H1 (cell line): ENCODE measurements around the gene DSCAM. TPM values are rescaled to one million over a fixed set of nuclear protein-coding genes. Genes with fewer than 3 reads are reported as not detected.

ENCODE experiments used
- CTCF ChIA-PET: fragments of 300-600 bp; sonication (Branson Sonifier 250); formaldehyde crosslinking; loops from one replicate; lab custom pipeline; 2021; ENCODE audit not compliant: partially characterized antibody; lab: Charles Lee
- POLR2A ChIA-PET: fragments of 300-600 bp; sonication (Branson Sonifier 250); formaldehyde crosslinking; loops from one replicate; lab custom pipeline; 2021; ENCODE audit warnings: inconsistent platforms; ENCODE audit not compliant: partially characterized antibody; lab: Charles Lee
- DNase-seq, 2 experiments: peaks; one replicate each; pipeline versions ENCODE4 v3.0.0 to v3.0.0-alpha.2; 2010 to 2022; ENCODE audit warnings: low spot score in 2 of 2, low read depth in 1 of 2, mixed read lengths in 1 of 2
- FAIRE-seq: peaks from 2 replicates; lab custom pipeline; 2011; peaks lifted over from hg19 to GRCh38; lab: Jason Lieb, UNC
- H2AFZ ChIP-seq: 2 replicates; pipeline ENCODE4 v1.8.1; 2012; ENCODE audit warnings: low read length, inconsistent platforms
- H2AK5ac ChIP-seq: 2 replicates; pipeline ENCODE4 v1.6.1; 2013; ENCODE audit warnings: low read depth, low read length
- H2BK120ac ChIP-seq: replicated peaks from 2 replicates; pipeline ENCODE3; 2013; ENCODE audit warnings: low read depth, low read length, inconsistent platforms
- H2BK12ac ChIP-seq: 2 replicates; pipeline ENCODE4 v1.6.1; 2013; ENCODE audit warnings: low read depth, low read length
- H2BK15ac ChIP-seq: 2 replicates; pipeline ENCODE4 v1.6.1; 2013; ENCODE audit warnings: low read length
- H2BK20ac ChIP-seq: 2 replicates; pipeline ENCODE4 v1.6.1; 2013; ENCODE audit warnings: low read length
- H2BK5ac ChIP-seq: 2 replicates; pipeline ENCODE4 v1.6.1; 2013; ENCODE audit warnings: low read depth, low read length
- H3K14ac ChIP-seq: 2 replicates; pipeline ENCODE4 v1.6.1; 2013; ENCODE audit warnings: inconsistent platforms; ENCODE audit not compliant: insufficient read length
- H3K18ac ChIP-seq: 2 replicates; pipeline ENCODE4 v1.6.1; 2013; ENCODE audit warnings: low read length; ENCODE audit errors: extremely low read depth
- H3K23ac ChIP-seq: 2 replicates; pipeline ENCODE4 v1.6.1; 2013; ENCODE audit warnings: inconsistent platforms; ENCODE audit not compliant: insufficient read length
- H3K23me2 ChIP-seq: 2 replicates; pipeline ENCODE4 v1.6.1; 2013; ENCODE audit warnings: low read depth, low read length
- H3K27ac ChIP-seq: 2 replicates; pipeline ENCODE4 v1.6.1; 2011; ENCODE audit warnings: low read depth, low read length, inconsistent platforms
- H3K27me3 ChIP-seq, 4 experiments: replicated peaks in 1 of 4; 1 replicate in 1 of 4; 2 replicates in 3 of 4; pipeline versions ENCODE4 v1.6.1 to v1.8.1; 2011 to 2013; ENCODE audit warnings: low read length in 3 of 4, mild to moderate bottlenecking in 3 of 4, inconsistent platforms in 2 of 4, mixed read lengths in 2 of 4, moderate library complexity in 1 of 4; ENCODE audit not compliant: control insufficient read depth in 3 of 4, insufficient read depth in 3 of 4; ENCODE audit errors: extremely low read depth in 1 of 4
- H3K36me3 ChIP-seq, 4 experiments: 2 replicates each; pipeline versions ENCODE4 v1.6.1 to v1.8.1; 2011 to 2013; ENCODE audit warnings: mild to moderate bottlenecking in 4 of 4, low read length in 3 of 4, moderate library complexity in 2 of 4, control low read depth in 1 of 4, inconsistent platforms in 1 of 4; ENCODE audit not compliant: insufficient read depth in 4 of 4, control insufficient read depth in 2 of 4
- H3K4ac ChIP-seq: replicated peaks from 2 replicates; pipeline ENCODE3; 2013; ENCODE audit warnings: low read length, low read depth, mixed read lengths, inconsistent platforms; ENCODE audit not compliant: insufficient read length
- H3K4me1 ChIP-seq, 4 experiments: replicated peaks in 1 of 4; 1 replicate in 1 of 4; 2 replicates in 3 of 4; pipeline versions ENCODE4 v1.6.1 to v1.8.1; 2011 to 2013; ENCODE audit warnings: low read length in 3 of 4, inconsistent platforms in 2 of 4, mixed read lengths in 1 of 4; ENCODE audit not compliant: insufficient read depth in 4 of 4, control insufficient read depth in 3 of 4
- H3K4me2 ChIP-seq, 2 experiments: 2 replicates each; pipeline versions ENCODE4 v1.6.1 to v1.8.1; 2011 to 2013; ENCODE audit warnings: low read depth in 2 of 2, low read length in 2 of 2, control low read depth in 1 of 2, inconsistent platforms in 1 of 2, mild to moderate bottlenecking in 1 of 2; ENCODE audit not compliant: insufficient read depth in 1 of 2
- H3K4me3 ChIP-seq, 4 experiments: fragments of 200-600, 300-600 bp in 1 of 4; sonication (generic), shearing (Covaris generic), sonication (Bioruptor Twin) in 1 of 4; 2 replicates each; pipeline versions ENCODE4 v1.5.1 to v1.8.1; 2011 to 2016; ENCODE audit warnings: low read length in 4 of 4, low read depth in 3 of 4, control low read depth in 2 of 4, inconsistent platforms in 2 of 4, mild to moderate bottlenecking in 2 of 4, mixed read lengths in 1 of 4, moderate library complexity in 1 of 4; ENCODE audit not compliant: insufficient read depth in 2 of 4; ENCODE audit errors: extremely low read depth in 1 of 4
- H3K56ac ChIP-seq: replicated peaks from 2 replicates; pipeline ENCODE3; 2013; ENCODE audit warnings: low read depth, mild to moderate bottlenecking, mixed read lengths, low read length, inconsistent platforms; ENCODE audit not compliant: insufficient read length
- H3K79me1 ChIP-seq: 2 replicates; pipeline ENCODE4 v1.6.1; 2013; ENCODE audit warnings: low read depth, low read length, control low read depth
- H3K79me2 ChIP-seq, 2 experiments: 2 replicates each; pipeline versions ENCODE4 v1.6.1 to v1.8.1; 2012 to 2013; ENCODE audit warnings: low read length in 2 of 2, mild to moderate bottlenecking in 2 of 2, inconsistent platforms in 1 of 2; ENCODE audit not compliant: insufficient read depth in 2 of 2, control insufficient read depth in 1 of 2
- H3K9ac ChIP-seq, 4 experiments: replicated peaks in 1 of 4; 1 replicate in 1 of 4; 2 replicates in 3 of 4; pipeline versions ENCODE4 v1.6.1 to v1.8.1; 2011 to 2013; ENCODE audit warnings: low read depth in 3 of 4, low read length in 3 of 4, control low read depth in 2 of 4, mild to moderate bottlenecking in 2 of 4, moderate library complexity in 2 of 4, inconsistent platforms in 1 of 4; ENCODE audit errors: extremely low read depth in 1 of 4
- H3K9me3 ChIP-seq, 2 experiments: 2 replicates each; pipeline versions ENCODE4 v1.6.1 to v1.8.1; 2012 to 2013; ENCODE audit warnings: mild to moderate bottlenecking in 2 of 2, moderate library complexity in 2 of 2, control low read depth in 1 of 2, inconsistent platforms in 1 of 2, low read depth in 1 of 2, low read length in 1 of 2, mixed read lengths in 1 of 2; ENCODE audit not compliant: insufficient read depth in 2 of 2
- H4K20me1 ChIP-seq, 2 experiments: replicated peaks in 1 of 2; 2 replicates each; pipeline versions ENCODE3 to v1.8.1; 2011 to 2013; ENCODE audit warnings: inconsistent platforms in 2 of 2, low read length in 2 of 2, mild to moderate bottlenecking in 1 of 2; ENCODE audit not compliant: insufficient read depth in 2 of 2, control insufficient read depth in 1 of 2
- H4K5ac ChIP-seq: 2 replicates; pipeline ENCODE4 v1.6.1; 2013; ENCODE audit warnings: low read length, low read depth, mixed read lengths, inconsistent platforms; ENCODE audit not compliant: insufficient read length
- H4K8ac ChIP-seq: 2 replicates; pipeline ENCODE4 v1.8.0; 2013; ENCODE audit warnings: mild to moderate bottlenecking, moderate library complexity, low read length, inconsistent platforms; ENCODE audit not compliant: insufficient read depth; ENCODE audit errors: extremely low read depth
- H4K91ac ChIP-seq: replicated peaks from 2 replicates; pipeline ENCODE3; 2013; ENCODE audit warnings: low read length, mixed read lengths, inconsistent platforms; ENCODE audit not compliant: insufficient read length
- ATF2 ChIP-seq: IDR thresholded peaks from 2 replicates; pipeline ENCODE4 v1.6.1; 2012; ENCODE audit warnings: low read length, inconsistent platforms
- E2F6 ChIP-seq: IDR thresholded peaks from 2 replicates; pipeline ENCODE4 v1.6.1; 2012; ENCODE audit warnings: inconsistent platforms
- EGR1 ChIP-seq: IDR thresholded peaks from 2 replicates; pipeline ENCODE4 v1.6.1; 2011; ENCODE audit warnings: low read depth, low read length, borderline replicate concordance
- KDM4A ChIP-seq: IDR thresholded peaks from one replicate; pipeline ENCODE4 v1.7.1; 2012; ENCODE audit warnings: low read depth, mild to moderate bottlenecking, moderate library complexity, low read length, inconsistent platforms; ENCODE audit not compliant: severe bottlenecking
- SAP30 ChIP-seq: fragments of 300-600 bp; sonication (generic); IDR thresholded peaks from 2 replicates; pipeline ENCODE4 v1.7.1; 2012; ENCODE audit warnings: low read length, moderate library complexity, mild to moderate bottlenecking, inconsistent platforms; ENCODE audit not compliant: insufficient read depth, insufficient replicate concordance
- SUZ12 ChIP-seq: fragments of 200-600 bp; sonication (generic); IDR thresholded peaks from 2 replicates; pipeline ENCODE4 v1.6.1; 2012; ENCODE audit warnings: mild to moderate bottlenecking, inconsistent platforms, low read length, moderate library complexity, mixed read lengths
- TBP ChIP-seq: IDR thresholded peaks from 2 replicates; pipeline ENCODE4 v1.6.1; 2011; ENCODE audit warnings: low read depth, low read length, improper control_type of control experiment
- USF2 ChIP-seq: IDR thresholded peaks from 2 replicates; pipeline ENCODE4 v1.6.1; 2011; ENCODE audit warnings: low read length, improper control_type of control experiment
- WGBS, 2 experiments: shearing (Covaris generic) in 1 of 2; methylation state at CpG; one replicate each; pipeline versions ENCODE4 v1.1.6 to v1.1.7; 2013 to 2015; ENCODE audit warnings: low lambda C conversion rate in 2 of 2, mixed read lengths in 2 of 2, inconsistent platforms in 1 of 2, low coverage in 1 of 2, missing lambda C conversion rate in 1 of 2; ENCODE audit not compliant: insufficient replicate concordance in 2 of 2, insufficient coverage in 1 of 2, insufficient read length in 1 of 2; ENCODE audit errors: extremely low coverage in 1 of 2, missing lambda C conversion rate in 1 of 2; 5-methylcytosine and 5-hydroxymethylcytosine counted together
- polyA plus RNA-seq, 7 experiments: library from polyadenylated mRNA; depleted of rRNA in 3 of 7; stranded (reverse) in 5 of 7; unstranded in 2 of 7; fragments of >200 nt in 5 of 7; fragments of 200-250 nt in 2 of 7; gene quantifications; 1 replicate in 5 of 7; 2 replicates in 1 of 7; 4 replicates in 1 of 7; pipeline versions ENCODE4 v1.2.1 to v1.2.3, GENCODE V29; 2011 to 2013; ENCODE audit warnings: missing spikeins in 2 of 7, mixed read lengths in 2 of 7
- total RNA-seq: library from RNA; stranded (reverse); fragmentation: NEBNext Ultra II Directional; extraction: Animal tissue kit (Norgen Biotek cat#: 25700); gene quantifications from 2 replicates; pipeline ENCODE4 v1.2.1, GENCODE V29; 2021

DSCAM gene
- total and polyA plus RNA-seq, 2 of the 8 experiments (the other 6 are each of a cell fraction or from before 2014, with no cell fraction given), result 0.02 to 0.15 TPM

- Histone ChIP-seq H4K91ac (no peak overlapping the region), H2BK20ac (no peak overlapping the region), H2AK5ac (no peak overlapping the region), H4K8ac (no peak overlapping the region), H3K9me3 (no peaks in the 10 kb centered on the region), H3K4me3 (no peak overlapping the region), H2AFZ (no peak overlapping the region), H2BK12ac (no peak overlapping the region), H3K18ac (no peak overlapping the region), H3K9ac (no peak overlapping the region), H3K23ac (no peak overlapping the region), H4K20me1 (peaks cover 0 to 4% of the 10 kb centered on the region in 2 experiments), H3K79me2 (no peaks in the 10 kb centered on the region), H3K27ac (no peak overlapping the region), H3K23me2 (peaks cover 9% of the 10 kb centered on the region; the same call in 1 of the 2 replicates), H2BK5ac (no peak overlapping the region), H3K14ac (no peak overlapping the region), H3K4me2 (no peak overlapping the region), H2BK120ac (no peak overlapping the region), H3K4me1 (no peaks in the 10 kb centered on the region), H3K36me3 (no peaks in the 10 kb centered on the region), H2BK15ac (no peak overlapping the region), H3K4ac (no peak overlapping the region), H3K79me1 (peaks cover 2% of the 10 kb centered on the region; the same call in 1 of the 2 replicates), H3K27me3 (no peaks in the 10 kb centered on the region), H3K56ac (no peak overlapping the region), H4K5ac (no peak overlapping the region)
- DNase-seq (no peak), FAIRE-seq (no peak)
- WGBS, 2 experiments, result 94% methylated on average over 19 of the region's 19 CpGs; no CpG with 5 or more reads in 1 of the 2 experiments
- CTCF ChIA-PET, result interaction anchor here (1.2 kb wide), 1 partner anchor 17 kb away, joined by 3 read pairs; no protein-coding TSS in a partner anchor
- POLR2A ChIA-PET, result interaction anchor here (1.0 kb wide), 1 partner anchor 8 kb away, joined by 3 read pairs; no protein-coding TSS in a partner anchor
- TF ChIP-seq USF2, result no peak
- no peak for TF ChIP-seq TBP
- TF ChIP-seq ATF2, result no peak
- no peak for TF ChIP-seq KDM4A
- TF ChIP-seq SAP30, result no peak
- no peak for TF ChIP-seq EGR1
- TF ChIP-seq SUZ12, result no peak
- no peak for TF ChIP-seq E2F6
Measured at GRCh38 chr21:39984286-39984991, 862.5 kb downstream of the DSCAM start.
